Type B pancreatic cell (in vitro differentiated cells): ENCODE measurements around the gene INPP4A. TPM values are rescaled to one million over a fixed set of nuclear protein-coding genes. Genes with fewer than 3 reads are reported as not detected.

Experiments used
- DNase-seq: peaks from one replicate; pipeline ENCODE4 v3.0.0; 2021; ENCODE audit warnings: mixed read lengths; ENCODE audit not compliant: unreplicated experiment; ENCODE audit errors: extremely low spot score
- H3K27ac Mint-ChIP-seq: 2 replicates; pipeline ENCODE4 v1.8.0; 2021; ENCODE audit warnings: mild to moderate bottlenecking, mixed read lengths
- H3K27me3 Mint-ChIP-seq: 2 replicates; pipeline ENCODE4 v1.8.0; 2021; ENCODE audit warnings: mixed read lengths
- H3K36me3 Mint-ChIP-seq: 2 replicates; pipeline ENCODE4 v1.8.0; 2021; ENCODE audit warnings: mixed read lengths
- H3K4me1 Mint-ChIP-seq: one replicate; pipeline ENCODE4 v1.8.0; 2021; ENCODE audit warnings: mixed read lengths; ENCODE audit not compliant: unreplicated experiment
- H3K4me3 Mint-ChIP-seq: 2 replicates; pipeline ENCODE4 v1.8.0; 2021; ENCODE audit warnings: mild to moderate bottlenecking, mixed read lengths
- H3K9me3 Mint-ChIP-seq: 2 replicates; pipeline ENCODE4 v1.8.0; 2021; ENCODE audit warnings: mixed read lengths
- CTCF ChIP-seq: fragments of 200-600 bp; sonication (generic); conservative IDR thresholded peaks from 2 replicates; pipeline ENCODE4 v1.5.0; 2021; ENCODE audit warnings: antibody characterized with exemption, mild to moderate bottlenecking
- total RNA-seq: library from RNA; stranded (reverse); gene quantifications from 2 replicates; pipeline ENCODE4 v1.2.1, GENCODE V29; 2021; ENCODE audit warnings: low replicate concordance

The INPP4A gene
- total RNA-seq, 1 donor from 2014 or later, result 37.6 TPM

DNA sequence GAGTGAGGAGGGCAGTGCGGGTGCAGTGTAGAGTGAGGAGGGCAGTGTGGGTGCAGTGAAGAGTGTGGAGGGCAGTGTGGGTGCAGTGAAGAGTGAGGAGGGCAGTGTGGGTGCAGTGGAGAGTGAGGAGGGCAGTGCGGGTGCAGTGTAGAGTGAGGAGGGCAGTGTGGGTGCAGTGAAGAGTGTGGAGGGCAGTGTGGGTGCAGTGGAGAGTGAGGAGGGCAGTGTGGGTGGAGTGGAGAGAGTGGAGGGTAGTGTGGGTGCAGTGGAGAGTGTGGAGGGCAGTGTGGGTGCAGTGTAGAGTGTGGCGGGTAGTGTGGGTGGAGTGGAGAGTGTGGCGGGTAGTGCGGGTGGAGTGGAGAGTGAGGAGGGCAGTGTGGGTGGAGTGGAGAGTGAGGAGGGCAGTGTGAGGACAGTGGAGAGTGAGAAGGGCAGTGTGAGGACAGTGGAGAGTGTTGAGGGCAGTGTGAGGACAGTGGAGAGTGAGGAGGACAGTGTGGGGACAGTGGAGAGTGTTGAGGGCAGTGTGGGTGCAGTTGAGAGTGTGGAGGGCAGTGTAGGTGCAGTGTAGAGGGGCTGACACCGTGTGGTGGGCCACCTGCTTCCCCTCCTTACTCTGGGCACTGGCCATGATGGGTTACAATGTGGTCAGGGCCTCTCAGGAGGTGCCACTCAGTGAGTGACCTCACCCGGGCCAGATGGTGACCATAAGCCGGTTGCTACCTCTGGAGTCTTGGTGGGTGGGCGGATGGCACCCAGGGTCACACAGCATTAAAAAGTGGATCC, 28.5 kb downstream of the INPP4A start:
- no peak overlapping the region for H3K27ac Mint-ChIP-seq
- H3K4me1 Mint-ChIP-seq, result peaks cover 25% of the 10 kb centered on the region
- no peaks in the 10 kb centered on the region for H3K9me3 Mint-ChIP-seq

DNA sequence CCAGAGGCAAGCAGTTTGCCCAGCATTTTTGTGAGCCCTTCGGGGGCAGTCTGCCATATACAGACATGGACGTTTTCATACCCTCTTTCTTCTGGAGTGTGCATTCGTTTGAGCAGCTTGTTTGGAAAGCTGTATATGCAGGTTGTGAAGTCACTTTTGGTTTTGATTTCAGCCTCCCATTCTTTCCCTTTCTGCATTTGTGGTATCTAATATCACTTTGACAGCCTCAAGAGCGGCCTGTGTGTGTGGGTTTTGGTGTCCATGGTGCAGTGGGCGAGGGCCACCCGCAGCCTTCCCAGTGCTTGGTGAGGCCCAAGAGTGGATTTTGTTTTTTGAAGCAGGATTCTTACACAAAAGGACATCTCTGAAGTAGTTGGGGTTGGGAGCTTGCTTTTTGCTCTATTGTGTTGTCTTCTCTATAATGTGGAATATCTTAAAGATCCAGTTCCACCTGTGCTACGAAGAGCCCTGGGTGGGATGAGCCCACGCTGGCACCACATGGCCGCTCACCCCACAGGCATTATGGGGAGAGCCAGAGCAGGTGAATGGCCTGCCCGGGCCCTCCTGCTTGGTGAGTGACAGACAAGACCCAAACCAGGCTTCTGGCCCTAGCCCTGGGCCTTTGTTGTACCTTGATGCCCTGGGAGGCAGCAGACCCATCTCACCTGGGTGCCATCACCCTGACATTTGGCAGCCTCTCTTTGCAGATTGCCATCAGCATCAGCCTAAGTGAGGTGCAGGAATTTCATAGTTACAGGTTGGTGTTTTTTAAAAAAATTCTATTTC, 29.5 kb downstream of the INPP4A start:
- no peak overlapping the region for H3K27ac Mint-ChIP-seq
- no peaks in the 10 kb centered on the region for H3K36me3 Mint-ChIP-seq
- H3K4me3 Mint-ChIP-seq, result no peak overlapping the region
- no peak for TF ChIP-seq CTCF
- peaks cover 32% of the 10 kb centered on the region for H3K4me1 Mint-ChIP-seq
- DNase-seq, result no peak
- H3K9me3 Mint-ChIP-seq, result no peaks in the 10 kb centered on the region
- H3K27me3 Mint-ChIP-seq, result no peaks in the 10 kb centered on the region

More for the DNA sequence above, 28.5 kb downstream of the INPP4A start:
- no peak for DNase-seq
- H3K4me3 Mint-ChIP-seq, result no peak overlapping the region
- no peaks in the 10 kb centered on the region for H3K36me3 Mint-ChIP-seq
- no peak for TF ChIP-seq CTCF
- H3K27me3 Mint-ChIP-seq, result no peaks in the 10 kb centered on the region

DNA sequence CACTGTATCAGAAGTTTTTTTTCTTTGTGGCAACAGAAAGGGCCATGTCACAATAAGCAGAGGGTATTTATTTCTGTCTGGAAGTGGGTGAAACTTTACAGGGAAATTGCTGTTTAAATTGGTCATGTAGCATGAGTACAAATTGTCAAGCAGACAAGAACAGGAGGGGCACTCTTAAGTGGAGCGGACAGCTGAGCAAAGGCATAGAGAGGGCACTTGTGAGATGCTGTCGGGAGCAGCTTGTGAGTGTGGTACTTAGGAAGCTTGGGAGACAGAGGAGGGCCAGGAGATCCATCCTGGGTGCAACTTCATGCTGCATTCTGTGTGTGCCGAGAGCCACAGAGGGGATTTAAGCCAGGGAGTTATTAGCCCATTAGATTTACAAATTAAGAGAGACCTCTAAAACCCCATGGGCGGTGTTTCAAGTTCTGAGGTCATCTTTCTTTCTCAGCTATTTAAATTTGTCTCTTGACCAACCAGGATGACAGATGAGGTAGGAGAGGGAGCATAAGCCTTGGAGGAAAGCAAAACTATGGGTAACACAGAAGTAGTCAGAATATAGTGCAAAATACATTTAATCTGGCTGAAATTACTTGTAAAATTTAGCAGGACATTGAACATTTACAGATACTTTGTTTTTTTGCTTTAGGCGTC, 30.4 kb downstream of the INPP4A start:
- DNase-seq, result no peak
- H3K4me1 Mint-ChIP-seq, result peaks cover 35% of the 10 kb centered on the region

GRCh38 chr2:98476192-98476868, 31.7 kb downstream of the INPP4A start:
- H3K4me3 Mint-ChIP-seq, result no peak overlapping the region
- H3K4me1 Mint-ChIP-seq, result peaks cover 40% of the 10 kb centered on the region
- no peak overlapping the region for H3K27ac Mint-ChIP-seq
- no peaks in the 10 kb centered on the region for H3K9me3 Mint-ChIP-seq
- H3K36me3 Mint-ChIP-seq, result no peaks in the 10 kb centered on the region
- no peak for TF ChIP-seq CTCF
- DNase-seq, result no peak
- no peaks in the 10 kb centered on the region for H3K27me3 Mint-ChIP-seq

More for the DNA sequence above, 30.4 kb downstream of the INPP4A start:
- no peak for TF ChIP-seq CTCF
- no peaks in the 10 kb centered on the region for H3K36me3 Mint-ChIP-seq
- no peaks in the 10 kb centered on the region for H3K9me3 Mint-ChIP-seq
- no peaks in the 10 kb centered on the region for H3K27me3 Mint-ChIP-seq
- H3K4me3 Mint-ChIP-seq, result no peak overlapping the region
- no peak overlapping the region for H3K27ac Mint-ChIP-seq

DNA sequence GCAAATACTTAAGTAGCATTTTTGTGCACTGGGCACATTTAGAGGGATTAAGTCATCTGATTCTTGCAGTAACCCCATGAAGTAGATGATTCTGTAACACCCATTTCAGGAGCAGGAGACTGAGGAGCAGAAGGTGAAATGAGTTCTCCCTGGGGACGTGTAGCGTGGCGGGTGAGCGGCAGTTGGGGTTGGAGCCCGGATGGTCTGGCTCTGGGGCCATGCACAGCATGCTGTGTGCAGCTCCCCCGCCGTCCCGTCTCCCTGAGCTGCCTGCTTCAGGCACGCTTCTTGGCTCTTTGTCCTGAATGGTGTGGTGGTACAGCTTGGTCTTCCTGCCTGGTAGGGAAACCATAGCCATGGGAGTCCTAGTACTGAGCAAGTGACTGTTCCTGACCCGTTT, 32.4 kb downstream of the INPP4A start:
- no peaks in the 10 kb centered on the region for H3K9me3 Mint-ChIP-seq
- TF ChIP-seq CTCF, result no peak
- H3K27ac Mint-ChIP-seq, result no peak overlapping the region
- DNase-seq, result no peak
- H3K27me3 Mint-ChIP-seq, result no peaks in the 10 kb centered on the region
- H3K4me1 Mint-ChIP-seq, result peaks cover 40% of the 10 kb centered on the region
- H3K4me3 Mint-ChIP-seq, result no peak overlapping the region
- H3K36me3 Mint-ChIP-seq, result no peaks in the 10 kb centered on the region
